Measurements from ENCODE around the gene ABLIM1. TPM values are rescaled to one million over a fixed set of nuclear protein-coding genes. Genes with fewer than 3 reads are reported as not detected.

The ABLIM1 gene
- total RNA-seq, 1 donor from 2014 or later: 105 TPM

DNA sequence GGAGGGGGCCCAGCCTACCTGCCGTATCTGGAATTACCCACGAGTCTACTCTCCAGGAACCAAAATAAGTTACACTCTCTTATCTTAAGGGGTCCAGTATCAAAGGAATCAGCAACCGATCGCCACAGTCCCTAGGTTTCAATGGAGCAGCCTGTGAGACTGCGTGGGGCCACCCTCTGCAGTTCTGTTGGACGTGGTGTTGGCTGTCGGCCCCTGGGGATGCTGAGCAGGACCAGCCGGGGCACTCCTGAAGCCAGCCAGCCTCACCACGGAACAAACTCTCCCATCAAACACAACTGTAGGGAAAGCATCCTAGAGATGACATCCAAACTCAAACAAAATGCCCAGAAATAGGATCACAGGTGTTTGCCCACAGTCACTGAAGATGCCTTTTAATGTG is 25.5 kb upstream of the ABLIM1 start:
- Mint-ChIP-seq H3K4me1 (peaks cover 59% of the 10 kb centered on the region), H3K36me3 (no peaks in the 10 kb centered on the region), H3K27ac (no peak overlapping the region)

DNA sequence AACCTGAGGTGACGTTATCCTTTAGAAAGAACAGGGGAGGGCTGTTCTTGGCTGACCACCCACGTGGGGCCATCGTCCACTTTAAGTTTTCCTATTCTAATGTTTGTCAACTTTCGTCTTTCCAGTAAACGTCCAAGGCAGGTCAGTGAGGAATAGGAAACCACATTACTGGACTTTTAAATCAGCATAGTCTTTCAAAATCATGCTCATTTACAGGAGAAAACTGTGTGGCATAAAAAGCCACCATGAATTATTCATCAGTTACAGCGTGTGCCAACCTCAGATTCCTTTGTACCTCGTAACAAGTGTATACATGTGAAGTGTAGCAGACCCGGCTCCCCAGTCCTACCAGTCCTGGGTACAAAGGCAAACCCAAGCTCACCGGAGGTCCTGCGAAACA is 25.1 kb upstream of the ABLIM1 start:
- Mint-ChIP-seq H3K4me3 (no peak overlapping the region), H3K36me3 (no peaks in the 10 kb centered on the region), H3K9me3 (no peaks in the 10 kb centered on the region), H3K27ac (no peak overlapping the region), H3K4me1 (peaks cover 59% of the 10 kb centered on the region), H3K27me3 (ENCODE audit: low read depth) (no peaks in the 10 kb centered on the region)
- no peak for DNase-seq (ENCODE audit: low spot score in 2 of 2, unreplicated experiment in 2 of 2)
- TF ChIP-seq, protein P1, sequence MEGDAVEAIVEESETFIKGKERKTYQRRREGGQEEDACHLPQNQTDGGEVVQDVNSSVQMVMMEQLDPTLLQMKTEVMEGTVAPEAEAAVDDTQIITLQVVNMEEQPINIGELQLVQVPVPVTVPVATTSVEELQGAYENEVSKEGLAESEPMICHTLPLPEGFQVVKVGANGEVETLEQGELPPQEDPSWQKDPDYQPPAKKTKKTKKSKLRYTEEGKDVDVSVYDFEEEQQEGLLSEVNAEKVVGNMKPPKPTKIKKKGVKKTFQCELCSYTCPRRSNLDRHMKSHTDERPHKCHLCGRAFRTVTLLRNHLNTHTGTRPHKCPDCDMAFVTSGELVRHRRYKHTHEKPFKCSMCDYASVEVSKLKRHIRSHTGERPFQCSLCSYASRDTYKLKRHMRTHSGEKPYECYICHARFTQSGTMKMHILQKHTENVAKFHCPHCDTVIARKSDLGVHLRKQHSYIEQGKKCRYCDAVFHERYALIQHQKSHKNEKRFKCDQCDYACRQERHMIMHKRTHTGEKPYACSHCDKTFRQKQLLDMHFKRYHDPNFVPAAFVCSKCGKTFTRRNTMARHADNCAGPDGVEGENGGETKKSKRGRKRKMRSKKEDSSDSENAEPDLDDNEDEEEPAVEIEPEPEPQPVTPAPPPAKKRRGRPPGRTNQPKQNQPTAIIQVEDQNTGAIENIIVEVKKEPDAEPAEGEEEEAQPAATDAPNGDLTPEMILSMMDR (IDR thresholded peaks at IDR 0.05; ENCODE audit: unreplicated experiment): no peak

More for the DNA sequence above, 25.5 kb upstream of the ABLIM1 start:
- no peak for DNase-seq (ENCODE audit: low spot score in 2 of 2, unreplicated experiment in 2 of 2)
- H3K9me3 Mint-ChIP-seq: no peaks in the 10 kb centered on the region
- TF ChIP-seq, protein P1 (IDR thresholded peaks at IDR 0.05; ENCODE audit: unreplicated experiment): no peak
- H3K4me3 Mint-ChIP-seq: no peak overlapping the region
- H3K27me3 Mint-ChIP-seq (ENCODE audit: low read depth): no peaks in the 10 kb centered on the region

DNA sequence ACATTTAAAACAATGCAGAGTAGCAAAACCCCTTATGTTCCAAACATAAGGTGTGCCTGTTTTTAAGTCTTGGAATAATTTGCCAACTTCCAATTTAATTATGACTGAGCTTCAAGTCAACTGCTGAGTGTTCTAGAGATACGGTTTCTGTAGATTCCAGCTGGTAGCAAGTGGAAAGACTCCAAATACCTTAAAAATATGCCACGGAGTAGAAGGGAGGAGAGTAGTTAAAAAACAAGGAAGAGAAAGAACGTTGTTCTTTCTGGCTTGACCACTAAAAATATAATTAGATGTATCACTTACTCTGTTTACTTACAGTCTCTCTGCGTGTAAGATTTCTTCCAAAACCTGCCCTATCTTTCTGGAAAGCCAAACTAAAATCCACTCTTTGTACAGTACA is 24.5 kb upstream of the ABLIM1 start:
- TF ChIP-seq, protein P1 (IDR thresholded peaks at IDR 0.05; ENCODE audit: unreplicated experiment): no peak
- Mint-ChIP-seq H3K27me3 (ENCODE audit: low read depth) (no peaks in the 10 kb centered on the region), H3K4me1 (peaks cover 56% of the 10 kb centered on the region), H3K4me3 (no peak overlapping the region), H3K36me3 (no peaks in the 10 kb centered on the region), H3K27ac (peak overlapping the region; percentile 82), H3K9me3 (no peaks in the 10 kb centered on the region)
- no peak for DNase-seq (ENCODE audit: low spot score in 2 of 2, unreplicated experiment in 2 of 2)

DNA sequence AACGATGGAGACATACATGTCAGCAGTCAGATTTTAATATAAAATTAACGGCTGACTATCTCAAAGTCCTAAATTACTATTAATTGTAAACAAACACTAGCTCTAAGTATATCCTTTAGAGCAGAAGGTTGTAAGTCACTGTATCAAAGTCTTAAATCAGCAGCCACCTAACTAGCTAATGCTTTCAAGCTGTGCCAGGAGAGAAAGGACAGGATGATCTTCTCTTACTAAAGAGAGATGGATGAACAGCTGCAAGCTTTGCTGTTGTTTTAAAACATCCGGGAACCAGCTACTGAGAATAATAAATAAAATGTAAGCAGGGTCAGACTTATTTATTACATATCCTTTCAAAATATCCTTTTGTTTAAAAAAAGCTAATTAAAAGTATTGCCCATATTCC is 24.0 kb upstream of the ABLIM1 start:
- peak overlapping the region; percentile 82 for H3K27ac Mint-ChIP-seq
- H3K9me3 Mint-ChIP-seq: no peaks in the 10 kb centered on the region
- peaks cover 52% of the 10 kb centered on the region for H3K4me1 Mint-ChIP-seq
- TF ChIP-seq, protein P1 (IDR thresholded peaks at IDR 0.05; ENCODE audit: unreplicated experiment): no peak
- no peak overlapping the region for H3K4me3 Mint-ChIP-seq
- no peak for DNase-seq (ENCODE audit: low spot score in 2 of 2, unreplicated experiment in 2 of 2)
- no peaks in the 10 kb centered on the region for H3K36me3 Mint-ChIP-seq
- H3K27me3 Mint-ChIP-seq (ENCODE audit: low read depth): no peaks in the 10 kb centered on the region

DNA sequence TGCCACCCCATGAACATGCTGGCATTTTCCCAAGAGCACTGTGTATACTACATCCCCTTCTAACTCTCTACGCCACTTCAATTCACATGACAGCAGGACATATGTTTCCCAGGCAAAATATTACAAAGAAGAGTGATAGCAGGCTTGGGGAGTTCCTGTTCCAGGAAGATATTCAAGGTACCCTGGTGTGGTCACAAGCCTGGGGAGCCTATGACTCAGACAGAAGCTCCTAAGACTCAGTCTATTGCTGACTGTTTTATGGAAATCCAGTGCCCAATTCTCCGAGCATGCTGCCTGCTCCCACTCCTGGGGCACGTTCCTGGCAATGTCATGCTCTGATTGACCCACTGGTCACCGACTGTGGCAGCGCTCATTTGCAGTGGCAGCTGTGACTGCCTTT is 23.5 kb upstream of the ABLIM1 start:
- Mint-ChIP-seq H3K36me3 (no peaks in the 10 kb centered on the region), H3K9me3 (no peaks in the 10 kb centered on the region), H3K27me3 (ENCODE audit: low read depth) (no peaks in the 10 kb centered on the region), H3K4me3 (no peak overlapping the region), H3K4me1 (peaks cover 48% of the 10 kb centered on the region), H3K27ac (peak overlapping the region; percentile 52)
- TF ChIP-seq, protein P1 (IDR thresholded peaks at IDR 0.05; ENCODE audit: unreplicated experiment): no peak
- DNase-seq (ENCODE audit: low spot score in 2 of 2, unreplicated experiment in 2 of 2): no peak

DNA sequence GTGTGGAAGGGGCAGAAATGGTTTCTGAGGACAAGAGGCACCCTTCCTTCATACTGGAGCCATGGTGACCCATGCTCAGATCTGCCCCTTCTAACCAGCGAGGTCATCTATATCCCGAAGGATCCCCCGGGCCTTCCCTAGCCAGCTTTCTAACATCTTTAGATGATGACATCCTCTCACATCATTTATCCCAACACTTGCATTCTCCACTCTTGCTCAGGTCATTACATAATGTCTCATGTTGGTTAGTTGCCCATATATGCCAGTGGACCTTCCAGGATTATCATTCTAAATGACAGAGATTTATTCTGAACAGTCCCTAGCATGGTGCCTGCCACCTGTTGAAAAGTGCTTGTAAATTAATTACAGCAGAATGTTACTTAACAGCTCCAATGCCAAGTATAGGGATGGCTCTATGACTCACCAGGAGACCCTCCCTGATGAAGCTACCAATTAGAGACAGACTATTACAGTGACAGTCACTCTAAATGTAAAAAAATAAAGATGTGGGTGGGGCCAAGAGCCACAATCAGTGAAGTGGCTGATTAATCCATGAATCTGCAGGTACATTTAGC is 22.6 kb upstream of the ABLIM1 start:
- H3K27me3 Mint-ChIP-seq (ENCODE audit: low read depth): no peaks in the 10 kb centered on the region
- no peak overlapping the region for H3K4me3 Mint-ChIP-seq
- no peaks in the 10 kb centered on the region for H3K9me3 Mint-ChIP-seq
- H3K27ac Mint-ChIP-seq: no peak overlapping the region
- H3K4me1 Mint-ChIP-seq: peaks cover 43% of the 10 kb centered on the region
- TF ChIP-seq, protein P1 (IDR thresholded peaks at IDR 0.05; ENCODE audit: unreplicated experiment): no peak
- no peaks in the 10 kb centered on the region for H3K36me3 Mint-ChIP-seq
- no peak for DNase-seq (ENCODE audit: low spot score in 2 of 2, unreplicated experiment in 2 of 2)
